IPS DF 4.7 (cell line): ENCODE measurements around the gene ABCA1.

Source experiments
- DNase-seq: peaks from one replicate; pipeline ENCODE4 v3.0.0-alpha.2; 2013; ENCODE audit warnings: low spot score; ENCODE audit errors: extremely low read depth

ABCA1 gene

DNA sequence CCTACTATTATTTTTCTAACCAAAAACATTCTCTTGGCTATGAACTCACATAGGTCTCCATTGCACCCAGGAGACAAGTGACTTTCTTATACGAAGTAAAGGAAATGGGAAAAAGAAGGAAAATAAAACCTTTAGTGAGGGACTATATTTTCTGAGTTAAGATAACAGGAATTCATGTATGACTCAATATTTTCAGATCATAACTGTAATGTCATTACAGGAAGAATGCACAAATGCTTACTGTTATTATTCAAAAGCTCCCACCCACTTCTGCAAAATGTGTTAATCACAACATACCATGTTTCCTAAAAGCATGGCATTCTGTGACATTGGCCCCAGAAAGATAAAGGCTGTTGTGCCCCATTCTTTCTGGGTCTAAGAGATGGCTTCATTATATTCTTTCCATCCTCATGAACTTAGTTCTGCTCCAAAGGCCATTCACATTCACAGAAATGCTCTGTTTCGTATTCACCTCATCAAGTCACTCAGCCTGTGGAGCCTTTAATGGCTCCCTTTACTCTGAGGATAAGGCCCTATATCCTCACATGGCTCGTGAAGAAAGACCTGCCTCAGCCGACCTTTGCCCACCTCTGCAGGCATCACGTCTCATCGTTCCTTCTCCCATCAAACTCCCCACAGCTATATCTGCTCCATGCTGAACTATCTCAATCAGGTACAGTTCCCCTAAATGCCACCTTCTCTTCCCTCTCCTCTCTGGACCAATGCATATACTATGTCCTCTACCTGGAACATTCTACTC lies 77.0 kb downstream of the ABCA1 start:
- DNase-seq = no peak

- no peak for DNase-seq
These were observed 78.9 kb downstream of the ABCA1 start for GRCh38 chr9:104849023-104849422.

GRCh38 chr9:104844710-104845109 lies 83.2 kb downstream of the ABCA1 start:
- DNase-seq = no peak

DNA sequence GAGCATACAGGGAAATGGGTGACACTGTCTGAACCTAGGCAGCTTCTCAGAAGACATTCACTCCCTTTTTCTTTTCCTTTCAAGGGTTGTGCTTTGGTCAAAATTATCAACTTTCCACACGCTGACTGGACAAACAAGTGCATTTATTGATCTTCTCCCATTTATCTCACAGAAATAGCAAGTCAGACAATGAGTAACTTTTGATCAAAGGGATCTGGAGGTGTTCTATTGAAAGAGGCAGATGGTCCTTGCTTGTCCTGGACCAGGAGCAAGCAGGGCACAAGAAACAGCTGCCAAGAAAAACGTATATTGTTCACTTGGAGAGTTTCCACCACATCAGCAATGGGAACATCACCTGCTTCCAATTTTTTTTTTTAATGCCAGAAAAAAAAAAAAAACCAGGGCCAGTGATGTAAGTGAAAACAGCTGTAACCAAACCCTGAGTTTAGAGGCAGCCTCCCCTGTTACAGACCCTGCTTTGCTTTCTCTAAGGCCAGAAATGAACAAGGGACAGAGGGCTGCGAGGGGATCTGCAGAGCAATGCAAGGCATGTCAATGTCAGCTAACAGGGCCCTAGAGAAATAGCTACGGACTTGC lies 84.2 kb downstream of the ABCA1 start:
- no peak for DNase-seq

DNA sequence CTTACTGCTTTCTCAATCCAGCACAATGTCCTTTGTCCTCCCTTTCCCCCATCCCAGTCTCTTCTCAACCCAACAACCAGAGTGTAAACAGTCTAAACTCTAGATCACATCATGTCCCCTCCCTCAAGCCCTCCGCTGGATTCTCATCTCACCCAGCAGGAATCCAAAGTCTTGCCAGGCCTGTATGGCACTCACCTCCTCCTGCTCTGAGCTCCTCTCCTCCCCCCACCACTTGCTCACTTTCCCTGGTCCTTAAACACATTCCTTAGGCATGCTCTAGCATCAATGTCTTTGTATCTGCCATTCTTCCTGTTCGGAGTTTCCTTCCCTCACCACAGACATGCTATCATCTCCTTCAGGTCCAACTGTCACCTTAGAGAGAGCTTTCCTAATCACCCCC lies 85.3 kb downstream of the ABCA1 start:
- DNase-seq = no peak

DNA sequence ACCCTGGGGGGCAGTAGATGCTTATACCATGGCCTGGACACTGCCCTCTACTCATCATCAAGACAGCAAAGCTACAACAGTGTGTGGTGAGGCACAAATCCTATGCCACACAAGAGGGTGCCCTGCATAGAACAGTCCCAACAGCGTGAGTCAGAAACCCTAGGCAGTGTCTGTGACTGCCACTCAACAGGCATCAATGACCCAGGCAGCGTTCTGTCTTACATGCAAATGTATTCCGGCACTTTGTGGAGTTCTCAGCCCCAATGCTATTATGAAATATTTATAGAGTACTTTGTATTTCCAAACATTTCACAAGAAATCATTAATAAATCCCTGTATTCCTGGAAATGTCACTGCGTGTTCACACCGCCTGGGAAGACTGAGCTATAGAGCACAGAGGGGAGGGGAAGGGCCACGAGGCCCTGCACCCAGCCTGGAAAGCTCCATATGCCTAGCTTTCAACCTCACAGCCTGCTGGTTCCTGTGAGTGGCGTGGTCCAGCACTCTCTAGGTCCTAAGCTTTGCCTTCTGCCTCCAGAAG lies 86.3 kb downstream of the ABCA1 start:
- DNase-seq = no peak

- no peak for DNase-seq
These were observed 89.0 kb downstream of the ABCA1 start for GRCh38 chr9:104838958-104839357.

DNA sequence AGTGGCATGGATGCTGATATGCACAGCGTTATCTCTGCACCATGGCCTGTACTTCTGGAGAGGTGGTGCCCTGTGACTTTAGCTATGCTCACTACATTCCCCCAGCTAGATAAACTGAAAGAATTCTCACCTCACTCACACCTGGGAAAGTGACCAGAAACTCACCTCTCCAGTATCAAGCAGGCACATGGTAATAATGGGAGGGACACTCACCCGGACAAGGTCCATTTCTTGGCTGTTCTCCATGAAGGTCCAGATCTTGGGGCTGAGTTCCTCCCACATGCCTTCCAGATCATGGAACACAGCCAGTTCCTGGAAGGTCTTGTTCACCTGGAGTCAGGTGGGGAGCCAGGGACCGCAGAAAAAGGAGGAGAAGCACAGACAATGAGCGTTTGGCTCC lies 91.2 kb downstream of the ABCA1 start:
- DNase-seq = no peak

DNA sequence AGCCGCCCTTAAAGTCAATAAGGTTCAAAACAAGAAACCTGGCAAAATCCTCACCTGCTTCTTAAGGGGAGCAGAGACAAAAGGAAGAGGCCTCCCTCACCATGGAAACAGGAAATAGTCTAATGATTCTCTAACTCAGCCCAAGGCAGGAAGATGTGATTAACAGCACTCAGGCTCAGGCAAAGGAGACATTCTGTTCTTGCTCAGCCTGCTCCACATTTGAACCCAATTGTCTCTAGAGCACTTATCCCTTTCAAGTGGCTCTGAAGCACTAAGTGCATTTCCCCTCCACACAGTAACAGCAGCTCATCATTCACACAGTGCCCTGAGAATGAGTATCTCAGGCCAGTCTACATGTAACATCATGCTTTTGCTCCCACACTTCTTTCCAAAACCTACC lies 91.7 kb downstream of the ABCA1 start:
- DNase-seq = no peak

- no peak for DNase-seq
These were observed 92.8 kb downstream of the ABCA1 start for GRCh38 chr9:104835161-104835560.

DNA sequence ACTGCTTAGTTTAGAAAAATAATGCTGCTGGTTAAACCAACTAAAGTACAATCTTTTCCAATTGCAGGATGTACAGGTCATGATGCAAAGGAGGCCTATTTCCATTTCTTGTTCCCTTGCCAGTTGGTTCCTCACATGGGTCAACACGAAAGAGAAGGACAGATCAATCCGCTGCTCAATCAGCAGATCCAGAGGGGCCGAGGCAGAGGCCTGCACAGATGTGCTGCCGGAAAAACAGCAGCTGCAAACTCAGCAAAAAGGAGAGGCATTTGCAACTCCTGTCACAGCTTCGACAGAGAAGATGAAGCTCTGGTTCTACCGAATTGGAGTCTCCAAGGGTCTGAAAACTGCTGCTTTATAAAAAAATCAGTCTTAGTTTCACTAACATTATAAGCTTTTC lies 94.3 kb downstream of the ABCA1 start:
- DNase-seq = no peak

DNA sequence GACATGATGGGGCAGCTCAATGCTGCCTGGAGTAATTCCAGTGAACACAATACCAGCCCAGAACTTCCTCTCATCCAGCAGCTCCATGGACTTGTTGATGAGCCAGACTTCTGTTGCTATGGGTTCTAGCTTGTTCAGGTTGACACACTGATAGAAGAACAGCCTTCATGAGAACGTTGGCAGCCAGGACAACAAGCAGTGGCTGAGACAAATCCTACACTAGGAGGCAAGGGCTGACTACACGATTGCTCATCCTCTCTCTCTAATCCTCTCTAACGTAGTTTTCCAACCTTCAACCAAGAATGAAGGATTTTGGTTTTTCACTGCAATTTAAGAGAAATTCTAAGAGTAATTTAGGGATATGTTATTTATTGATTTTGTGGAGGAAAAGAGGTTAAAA lies 96.3 kb downstream of the ABCA1 start:
- no peak for DNase-seq

GRCh38 chr9:104826911-104827310 lies 101.0 kb downstream of the ABCA1 start:
- DNase-seq = no peak

DNA sequence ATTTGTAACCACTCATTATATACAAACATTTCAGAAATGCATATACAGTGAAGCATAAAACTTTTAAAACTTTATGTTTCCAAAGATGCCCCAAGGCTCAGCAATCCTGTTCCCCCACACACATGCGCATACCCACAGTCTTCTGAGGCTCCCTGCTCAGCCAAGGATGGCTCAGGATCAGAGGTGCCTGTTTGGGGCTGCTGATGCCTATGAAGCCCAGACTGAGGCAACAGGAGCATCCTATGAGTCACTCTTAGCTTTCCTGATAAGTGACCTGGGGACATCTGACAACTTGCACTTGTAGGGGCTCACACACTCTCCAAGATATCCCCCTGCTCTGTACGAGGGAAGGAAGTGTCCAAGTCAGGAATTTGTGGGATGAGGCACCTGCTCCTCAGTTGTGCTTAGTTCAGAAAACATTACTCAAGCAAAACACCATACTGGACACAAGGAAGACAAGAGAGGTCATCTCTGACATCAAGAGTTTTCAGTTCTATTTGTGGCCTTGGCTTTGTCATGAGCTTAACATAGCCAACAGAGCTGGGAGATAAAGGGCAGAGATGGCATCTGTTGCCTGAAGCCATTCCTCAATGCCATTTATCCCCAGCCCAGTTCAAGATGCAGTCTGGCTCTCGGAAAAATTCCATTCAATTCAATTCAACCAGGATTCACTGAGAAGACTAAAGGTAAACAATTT lies 101.7 kb downstream of the ABCA1 start:
- DNase-seq = no peak

DNA sequence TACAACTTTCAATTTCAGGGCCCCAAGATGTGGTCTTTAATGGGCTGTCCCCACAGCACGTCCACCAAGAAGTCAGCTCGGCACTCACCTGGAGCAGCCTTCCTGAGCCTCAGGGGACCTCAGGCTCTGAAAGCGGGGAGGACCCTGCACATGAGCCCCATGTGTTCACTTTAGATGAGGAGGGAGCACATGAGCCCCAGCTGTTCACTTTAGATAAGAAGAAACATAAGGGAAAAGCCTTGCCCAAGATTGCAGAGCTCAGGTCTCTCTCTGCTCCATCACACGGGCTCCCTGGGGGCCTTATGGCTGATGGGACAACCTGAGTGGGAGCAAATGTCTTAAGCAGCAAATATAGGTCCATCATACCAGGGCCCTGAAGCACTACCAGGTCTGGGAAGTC lies 107.6 kb downstream of the ABCA1 start:
- DNase-seq = no peak

GRCh38 chr9:104819033-104819432 lies 108.9 kb downstream of the ABCA1 start:
- no peak for DNase-seq

DNA sequence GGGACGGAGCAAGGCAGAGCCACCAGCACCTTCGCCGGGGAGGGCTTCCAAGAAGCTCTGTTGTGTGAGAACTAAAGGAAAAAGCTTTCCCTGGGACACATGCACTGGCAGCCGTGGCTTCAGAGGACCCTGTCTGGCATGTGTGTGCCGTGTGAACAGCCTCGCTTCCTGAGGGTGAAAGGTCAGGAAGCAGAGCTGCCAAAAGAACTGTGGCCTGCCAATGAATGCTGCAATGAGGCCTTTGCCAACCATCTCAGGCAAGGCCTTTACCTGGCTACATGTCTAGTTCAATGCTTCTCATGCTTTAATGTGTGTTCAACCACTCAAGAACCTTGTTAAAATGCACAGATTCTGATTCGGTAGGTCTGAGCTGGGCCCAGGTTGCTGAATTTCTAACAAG lies 110.5 kb downstream of the ABCA1 start:
- DNase-seq = no peak

GRCh38 chr9:104815851-104816565 lies 111.9 kb downstream of the ABCA1 start:
- no peak for DNase-seq

DNA sequence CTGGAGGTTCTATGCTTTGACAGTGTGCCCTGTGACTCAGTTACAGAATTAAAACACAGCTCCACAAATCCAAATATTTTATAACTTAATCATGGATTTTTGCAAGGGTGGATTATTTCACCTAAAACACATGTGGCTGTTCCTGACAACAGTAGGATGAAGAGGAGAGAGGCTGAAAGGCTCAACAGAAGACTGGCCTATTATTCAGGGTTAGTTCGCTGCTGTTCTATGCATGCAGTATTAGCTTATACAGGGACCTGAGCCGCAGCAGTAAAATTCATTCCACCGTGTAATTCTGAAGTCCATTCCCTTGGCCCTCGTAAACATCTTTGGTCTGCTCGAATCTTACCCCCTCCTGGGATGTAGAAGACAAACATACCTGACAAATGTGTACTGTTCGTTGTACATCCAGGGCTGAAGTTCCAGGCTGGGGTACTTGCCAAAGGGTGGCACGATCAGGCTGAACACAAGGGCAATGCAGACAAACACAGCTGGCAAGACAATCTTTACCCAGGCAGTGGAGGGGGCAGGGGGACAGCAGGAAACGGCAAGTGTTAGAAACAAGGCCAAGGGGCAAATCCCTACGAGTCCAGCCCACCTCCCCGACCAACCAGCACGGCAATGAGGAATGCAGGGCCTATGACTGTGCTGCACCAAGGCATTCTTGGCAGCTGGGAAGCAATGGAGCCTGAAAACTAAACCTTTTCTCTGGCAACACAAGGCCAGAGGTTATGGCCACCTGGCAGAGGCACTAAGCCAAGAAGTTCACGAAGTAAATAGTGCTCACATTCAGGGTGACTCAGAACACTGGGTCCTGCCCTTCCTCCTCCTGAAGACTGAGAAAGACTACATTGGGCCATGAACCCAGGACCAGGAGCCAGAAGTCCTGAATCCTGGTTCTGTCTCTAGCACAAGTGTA lies 117.3 kb downstream of the ABCA1 start:
- DNase-seq = no peak

DNA sequence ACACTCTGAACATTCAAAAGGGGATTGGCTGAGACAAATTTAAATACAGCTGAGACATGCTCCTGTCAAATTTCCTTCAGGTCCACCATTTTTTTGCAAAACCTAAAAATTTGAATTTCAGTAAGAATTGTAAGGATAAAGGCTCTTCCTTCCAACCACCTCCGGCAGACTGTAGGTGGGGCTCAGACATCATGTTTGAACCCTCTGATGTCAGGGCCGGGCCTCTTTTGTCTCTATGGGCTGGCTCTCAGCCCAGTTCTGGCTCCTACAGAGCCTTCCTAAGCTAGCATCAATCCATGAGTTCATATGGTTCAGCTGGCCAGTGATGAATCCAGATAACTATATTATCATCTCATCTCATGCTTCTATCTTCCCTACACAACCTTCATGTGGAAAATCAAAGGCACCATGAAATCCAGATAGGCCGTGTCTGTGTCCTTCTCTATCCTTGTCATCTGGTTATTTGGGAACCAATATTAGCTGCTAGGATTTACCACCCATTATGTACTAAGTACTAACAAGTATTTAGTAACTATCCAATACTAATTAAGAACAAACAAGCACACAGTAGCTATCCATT lies 119.8 kb downstream of the ABCA1 start:
- DNase-seq = no peak
